Stimulated activated CD8-positive, alpha-beta memory T cell treated with anti-CD3 and anti-CD28 coated beads, Interleukin-4, amount 100 ng/mL, for 1 hour (primary cell): ENCODE results near the gene JUND.
A peak's percentile ranks its signal among the peaks of the same experiment; 100 is the strongest.

Experiments
- DNase-seq, 2 donors: peaks; one replicate each; pipeline ENCODE4 v3.0.0-alpha.2; 2020; ENCODE audit warnings: low read depth in 2 of 2, low spot score in 1 of 2

Gene JUND

DNA sequence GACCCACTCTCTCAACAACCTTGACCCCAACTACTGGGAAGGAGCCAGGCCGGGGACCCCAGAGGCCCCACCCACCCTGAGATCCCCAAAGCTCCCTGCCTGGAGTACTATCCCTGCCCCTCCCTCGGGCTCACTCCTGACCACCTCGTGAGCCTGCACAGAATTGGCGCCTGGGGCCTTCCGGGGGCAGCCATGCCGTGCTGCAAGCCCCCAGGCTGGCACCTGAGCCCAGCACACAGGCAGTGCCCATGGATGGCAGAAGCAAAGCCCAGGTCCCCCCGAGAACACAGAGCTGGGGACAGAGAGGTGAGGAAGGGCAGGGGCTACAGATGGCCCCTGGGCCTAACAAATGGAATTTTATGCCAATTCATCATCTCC lies 27.5 kb upstream of the JUND start:
- DNase-seq: no peak

DNA sequence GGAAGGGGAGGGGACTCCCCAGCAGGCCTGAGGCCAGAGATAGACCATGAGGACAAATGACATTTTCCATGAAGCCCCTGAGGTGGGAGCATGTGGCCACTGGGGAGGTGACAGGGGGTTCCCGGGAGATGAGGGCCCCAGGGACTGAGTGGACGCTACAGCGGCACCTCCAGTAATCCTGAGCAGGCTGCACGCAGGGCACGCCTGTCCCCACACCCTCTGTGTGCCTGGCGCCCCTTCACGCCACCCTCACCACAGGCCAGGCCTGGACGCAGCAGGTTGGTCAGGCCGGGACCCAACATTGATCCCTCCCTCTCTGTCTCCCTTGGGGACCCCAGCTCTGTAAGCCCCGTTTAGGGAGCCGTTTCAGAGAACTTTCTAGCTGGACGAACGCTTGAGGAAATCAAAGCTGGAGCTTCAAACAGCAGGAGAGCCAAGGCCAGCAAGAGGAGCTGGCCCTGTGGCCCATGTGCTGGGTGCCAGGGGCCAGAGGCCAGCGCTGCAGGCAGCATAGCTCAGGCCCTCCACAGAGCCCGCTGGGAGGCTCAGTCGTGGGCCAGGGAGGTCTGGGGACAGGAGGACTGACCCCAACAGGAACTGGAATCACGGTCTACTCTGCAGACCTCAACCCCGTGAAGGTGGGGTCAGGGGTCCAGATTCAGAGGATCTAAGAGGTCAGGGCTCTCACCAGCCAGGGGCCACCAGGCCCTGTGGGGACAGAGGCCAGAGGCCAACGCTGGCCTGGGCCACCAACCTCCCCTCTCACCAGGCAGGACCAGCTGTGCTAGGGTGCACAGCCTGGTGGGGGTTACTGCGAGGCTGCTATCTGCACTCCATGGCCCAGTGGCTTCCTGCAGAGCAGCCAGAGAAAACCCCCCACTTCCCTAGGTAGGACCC lies 26.9 kb upstream of the JUND start:
- DNase-seq: no peak

GRCh38 chr19:18307271-18307681 lies 25.9 kb upstream of the JUND start:
- no peak for DNase-seq

DNA sequence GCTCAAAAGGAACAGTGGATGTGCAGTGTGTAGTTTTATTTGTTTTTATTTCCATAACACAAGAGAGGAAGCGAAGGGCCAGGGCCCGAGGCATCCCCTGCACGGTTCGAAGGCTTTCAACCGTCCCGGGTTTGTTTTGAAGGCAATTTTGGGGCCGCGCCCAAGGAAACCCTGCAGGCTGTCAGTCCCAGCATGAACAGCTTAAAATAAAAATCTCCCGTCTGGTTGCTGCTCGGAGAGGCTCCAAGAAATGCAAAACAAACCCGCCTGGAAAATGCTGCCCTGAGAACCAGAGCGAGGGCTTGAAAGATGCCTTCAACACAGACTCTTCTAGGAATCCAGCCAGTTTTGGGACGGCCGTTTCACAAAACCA lies 25.5 kb upstream of the JUND start:
- DNase-seq: no peak

GRCh38 chr19:18306209-18306887 lies 24.9 kb upstream of the JUND start:
- no peak for DNase-seq

DNA sequence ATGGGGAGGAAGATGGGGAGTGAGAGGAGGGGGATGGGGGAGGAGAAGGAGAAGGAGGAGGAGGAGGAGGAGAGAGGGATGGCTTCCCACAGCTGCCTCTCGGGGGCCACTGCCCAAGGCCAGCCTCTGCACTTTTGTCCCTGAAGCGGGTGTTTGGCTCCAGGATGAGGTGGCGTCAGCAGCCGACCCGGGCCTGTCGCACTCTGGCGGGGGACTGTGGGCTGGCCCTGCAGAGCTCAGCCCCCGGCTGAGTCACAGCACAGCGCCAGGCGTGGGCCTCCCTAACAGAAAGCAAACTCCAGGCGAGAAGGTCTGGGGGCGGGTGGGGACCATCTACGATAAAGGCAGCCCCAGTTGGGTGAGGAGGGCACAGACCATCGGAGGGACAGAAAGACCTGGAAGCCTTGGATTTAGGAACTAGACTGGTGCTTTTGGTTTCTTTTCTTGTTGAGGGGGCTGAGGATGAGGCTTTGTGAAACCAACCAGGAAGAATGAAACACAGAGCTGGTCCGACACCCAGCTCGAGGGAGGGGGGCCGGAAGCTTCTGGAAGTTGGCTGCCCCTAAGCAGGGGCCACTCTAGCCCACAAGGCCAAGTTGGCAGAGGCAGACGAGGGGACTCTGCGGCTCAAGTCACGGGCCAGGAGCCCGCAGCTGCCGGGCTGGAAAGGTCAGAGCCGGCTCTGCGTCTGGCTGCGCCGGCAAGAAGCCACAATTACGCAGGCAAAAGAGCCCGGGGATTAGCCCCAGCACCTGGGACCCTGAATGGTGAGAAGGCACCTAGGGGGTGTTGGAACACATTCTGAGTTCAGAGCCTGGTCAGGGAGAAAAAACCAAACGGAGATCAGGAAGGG lies 23.3 kb upstream of the JUND start:
- DNase-seq: peak; percentile 64 to 72

DNA sequence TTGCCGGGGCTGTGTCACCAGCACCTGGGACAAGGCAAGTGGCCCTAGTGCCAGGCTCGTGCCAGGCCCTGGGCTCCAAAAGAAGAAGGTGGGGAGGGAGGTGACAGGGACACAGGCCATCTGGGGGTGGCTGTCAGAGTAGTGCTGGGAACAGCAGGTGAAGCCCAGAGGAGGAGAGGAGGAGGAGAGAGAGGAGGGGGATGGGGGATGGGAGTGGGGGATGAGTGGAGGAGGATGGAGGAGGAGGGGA lies 22.7 kb upstream of the JUND start:
- no peak for DNase-seq

GRCh38 chr19:18301718-18302111 lies 20.3 kb upstream of the JUND start:
- no peak for DNase-seq

GRCh38 chr19:18300930-18301717 lies 19.7 kb upstream of the JUND start:
- no peak for DNase-seq

DNA sequence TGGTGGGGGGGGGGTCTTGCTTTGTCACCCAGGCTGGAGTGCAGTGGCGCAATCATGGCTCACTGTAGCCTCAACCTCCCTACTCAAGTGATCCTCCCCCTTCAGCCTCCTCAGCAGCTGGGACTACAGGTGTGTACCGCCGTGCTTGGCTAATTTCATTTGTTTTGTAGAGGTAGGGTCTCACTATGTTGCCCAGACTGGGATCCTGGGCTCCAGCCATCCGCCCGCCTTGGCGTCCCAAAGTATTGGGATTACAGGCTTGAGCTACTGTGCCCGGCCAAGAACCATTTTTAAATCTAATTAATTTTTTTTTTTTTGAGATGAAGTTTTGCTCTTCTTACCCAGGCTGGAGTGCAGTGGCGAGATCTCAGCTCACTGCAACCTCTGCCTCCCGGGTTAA lies 18.2 kb upstream of the JUND start:
- no peak for DNase-seq

DNA sequence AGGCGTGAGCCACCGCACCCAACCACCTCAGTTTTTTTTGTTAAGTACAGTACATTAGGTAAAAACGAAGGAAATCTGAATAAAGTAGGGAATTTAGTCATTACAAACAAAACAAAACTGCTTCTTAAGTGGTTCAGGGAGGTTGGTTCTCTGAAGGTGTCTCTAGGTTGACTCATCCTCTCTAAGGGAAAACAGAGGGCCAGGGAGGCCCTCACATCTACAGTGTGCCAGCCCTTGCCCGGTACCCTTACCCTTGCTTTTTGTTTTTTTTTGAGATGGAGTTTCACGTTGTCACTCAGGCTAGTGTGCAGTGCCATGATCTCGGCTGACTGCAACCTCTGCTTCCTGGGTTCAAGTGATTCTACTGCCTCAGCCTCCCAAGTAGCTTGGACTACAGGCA lies 17.2 kb upstream of the JUND start:
- DNase-seq: no peak

DNA sequence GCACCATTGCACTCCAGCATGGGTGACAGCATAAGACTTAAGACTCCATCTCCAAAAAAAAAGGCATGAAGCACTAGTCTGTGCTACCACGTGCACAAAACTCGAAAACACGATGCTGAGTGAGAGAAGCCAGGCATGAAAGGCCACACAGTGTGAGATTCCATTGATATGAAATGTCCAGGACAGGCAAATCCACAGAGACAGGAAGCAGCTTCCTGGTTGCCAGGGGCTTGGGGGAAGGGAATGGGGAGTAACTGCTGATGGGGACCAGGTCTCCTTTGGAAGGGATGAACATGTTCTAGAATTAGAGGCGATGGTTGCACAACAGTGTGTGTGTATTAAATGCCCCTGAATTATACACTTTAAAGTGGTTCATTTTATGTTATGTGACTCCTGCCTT lies 15.9 kb upstream of the JUND start:
- no peak for DNase-seq

DNA sequence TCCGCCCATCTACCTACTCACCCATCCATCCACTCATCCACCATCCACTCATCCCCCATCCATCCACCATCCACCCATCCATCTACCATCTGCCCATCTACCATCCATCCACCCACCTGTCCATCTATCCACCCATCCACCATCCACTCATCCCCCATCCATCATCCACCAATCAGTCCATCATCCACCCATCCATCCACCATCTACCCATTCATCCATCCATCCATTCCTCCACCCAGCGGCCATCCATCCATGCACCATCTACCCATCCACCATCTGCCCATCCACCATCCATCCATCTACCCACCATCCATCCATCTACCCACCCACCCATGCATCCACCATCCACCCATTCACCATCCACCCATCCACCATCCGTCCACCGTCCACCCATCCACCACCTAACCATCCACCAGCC lies 13.6 kb upstream of the JUND start:
- DNase-seq: no peak

GRCh38 chr19:18294467-18294864 lies 13.0 kb upstream of the JUND start:
- peak; percentile 80 to 84 for DNase-seq

- DNase-seq: no peak
Measured at GRCh38 chr19:18293642-18294466, 12.4 kb upstream of the JUND start.

- no peak for DNase-seq
Measured at GRCh38 chr19:18292810-18293641, 11.6 kb upstream of the JUND start.

DNA sequence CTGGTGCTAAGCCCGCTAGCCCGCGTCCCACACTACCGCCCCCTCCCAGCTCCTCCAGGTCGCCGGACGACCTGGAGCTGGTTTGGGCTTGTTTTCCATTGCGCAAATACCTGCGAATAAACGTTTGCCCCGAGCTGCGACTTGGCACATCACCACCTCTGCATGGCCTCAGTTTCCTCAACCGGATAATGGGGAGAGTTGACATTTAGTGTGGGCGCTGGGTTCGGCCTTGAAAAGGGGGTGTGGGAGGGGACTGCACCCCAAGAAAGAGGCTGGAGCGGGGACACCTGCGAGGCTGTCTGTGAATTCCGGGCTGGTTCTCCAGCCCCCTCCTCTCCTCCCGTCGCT lies 11.0 kb upstream of the JUND start:
- DNase-seq: no peak

- DNase-seq: peak in 1 of 2 donors; percentile 66
Measured at GRCh38 chr19:18291590-18292461, 10.4 kb upstream of the JUND start.
